GM23338 (cell line): Measurements from ENCODE around the gene ZNF609. TPM values are rescaled to one million over a fixed set of nuclear protein-coding genes. Genes with fewer than 3 reads are reported as not detected.
A peak's percentile ranks its signal among the peaks of the same experiment; 100 is the strongest.

Experiments
- ATAC-seq: fragments of 200-7000 bp; cut with Tn5 transposase; 3 replicates; pipeline ENCODE4 v1.9.1; 2020
- DNase-seq: peaks from one replicate; pipeline ENCODE4 v3.0.0-alpha.2; 2015; ENCODE audit warnings: low spot score
- H2AFZ ChIP-seq: fragments of 200-600 bp; sonication (generic); 2 replicates; pipeline ENCODE4 v1.8.0; 2016; ENCODE audit warnings: antibody characterized with exemption, mild to moderate bottlenecking, moderate library complexity
- H3F3A ChIP-seq: fragments of 200-600 bp; sonication (generic); replicated peaks from 2 replicates; pipeline ENCODE4 v1.8.0; 2017; ENCODE audit warnings: antibody characterized with exemption, mixed run types, low read depth
- H3K27ac ChIP-seq: fragments of 200-600 bp; sonication (generic); 2 replicates; pipeline ENCODE4 v1.6.1; 2016; ENCODE audit warnings: low read depth
- H3K27me3 ChIP-seq: fragments of 200-600 bp; sonication (generic); 2 replicates; pipeline ENCODE4 v1.8.0; 2016; ENCODE audit warnings: mild to moderate bottlenecking, mixed run types, moderate library complexity; ENCODE audit not compliant: insufficient read depth
- H3K36me3 ChIP-seq: fragments of 200-600 bp; sonication (generic); 2 replicates; pipeline ENCODE4 v1.8.0; 2016; ENCODE audit warnings: mild to moderate bottlenecking; ENCODE audit not compliant: insufficient read depth
- H3K4me1 ChIP-seq: fragments of 200-600 bp; sonication (generic); 2 replicates; pipeline ENCODE4 v1.8.0; 2016; ENCODE audit warnings: mild to moderate bottlenecking, moderate library complexity; ENCODE audit not compliant: insufficient read depth
- H3K4me2 ChIP-seq: fragments of 200-600 bp; sonication (generic); 2 replicates; pipeline ENCODE4 v1.7.1; 2017; ENCODE audit warnings: mixed run types
- H3K4me3 ChIP-seq: fragments of 200-600 bp; sonication (generic); 2 replicates; pipeline ENCODE4 v1.6.1; 2016; ENCODE audit warnings: mixed run types
- H3K79me2 ChIP-seq: fragments of 200-600 bp; sonication (generic); replicated peaks from 2 replicates; pipeline ENCODE4 v1.8.0; 2017; ENCODE audit warnings: mild to moderate bottlenecking; ENCODE audit not compliant: insufficient read depth
- H3K9me2 ChIP-seq: fragments of 200-600 bp; sonication (generic); 2 replicates; pipeline ENCODE4 v1.8.0; 2017; ENCODE audit not compliant: insufficient read depth
- H4K20me1 ChIP-seq: fragments of 200-600 bp; sonication (generic); replicated peaks from 2 replicates; pipeline ENCODE4 v1.8.0; 2017; ENCODE audit warnings: mild to moderate bottlenecking; ENCODE audit not compliant: insufficient read depth
- H3K27ac Mint-ChIP-seq: 2 replicates; pipeline ENCODE4 v1.8.0; 2020; ENCODE audit warnings: inconsistent platforms, mild to moderate bottlenecking, moderate library complexity, mixed read lengths
- H3K27me3 Mint-ChIP-seq: 3 replicates; pipeline ENCODE4 v1.8.0; 2022; ENCODE audit warnings: low read depth, mild to moderate bottlenecking, moderate library complexity, mixed read lengths, inconsistent platforms; ENCODE audit not compliant: insufficient read depth, poor library complexity
- H3K36me3 Mint-ChIP-seq: 3 replicates; pipeline ENCODE4 v1.8.0; 2021; ENCODE audit warnings: low read depth, mild to moderate bottlenecking, inconsistent platforms, moderate library complexity, mixed read lengths
- H3K4me1 Mint-ChIP-seq: 3 replicates; pipeline ENCODE4 v1.8.0; 2020; ENCODE audit warnings: mild to moderate bottlenecking, inconsistent platforms, mixed read lengths
- H3K4me3 Mint-ChIP-seq: 3 replicates; pipeline ENCODE4 v1.8.0; 2021; ENCODE audit warnings: moderate library complexity, mild to moderate bottlenecking, inconsistent platforms, mixed read lengths
- H3K9me3 Mint-ChIP-seq: 3 replicates; pipeline ENCODE4 v1.8.0; 2020; ENCODE audit warnings: moderate library complexity, mild to moderate bottlenecking, inconsistent platforms, mixed read lengths
- CREB1 ChIP-seq: fragments of 250-450 bp; sonication (Bioruptor Pico); IDR thresholded peaks from 2 replicates; pipeline ENCODE4 v1.5.0; 2020; ENCODE audit warnings: low read depth, mild to moderate bottlenecking, moderate library complexity
- ETS1 ChIP-seq: IDR thresholded peaks from 2 replicates; pipeline ENCODE4 v1.6.1; 2016; ENCODE audit warnings: antibody characterized with exemption
- JUNB ChIP-seq: IDR thresholded peaks from one replicate; pipeline ENCODE4 v1.6.1; 2016; ENCODE audit warnings: antibody characterized with exemption; ENCODE audit not compliant: unreplicated experiment
- NANOG ChIP-seq: IDR thresholded peaks from 2 replicates; pipeline ENCODE4 v1.6.1; 2016; ENCODE audit warnings: antibody characterized with exemption, borderline replicate concordance
- POLR2AphosphoS5 ChIP-seq: IDR thresholded peaks from 2 replicates; pipeline ENCODE4 v1.6.1; 2016; ENCODE audit warnings: antibody characterized with exemption, low read depth
- STAT1 ChIP-seq: IDR thresholded peaks from one replicate; pipeline ENCODE4 v1.6.1; 2016; ENCODE audit warnings: antibody characterized with exemption; ENCODE audit not compliant: unreplicated experiment
- ZNF114 ChIP-seq: fragments of 250-450 bp; sonication (Bioruptor Pico); IDR thresholded peaks from 2 replicates; pipeline ENCODE4 v1.5.0; 2020; ENCODE audit warnings: mild to moderate bottlenecking, moderate library complexity
- ZNF331 ChIP-seq: fragments of 250-450 bp; sonication (Bioruptor Pico); IDR thresholded peaks from 2 replicates; pipeline ENCODE4 v1.5.0; 2020; ENCODE audit warnings: low read depth, mild to moderate bottlenecking, moderate library complexity
- ZNF462 ChIP-seq: fragments of 250-450 bp; sonication (Bioruptor Pico); IDR thresholded peaks from 2 replicates; pipeline ENCODE4 v1.5.0; 2020; ENCODE audit warnings: mild to moderate bottlenecking, moderate library complexity
- polyA plus RNA-seq: library from polyadenylated mRNA; unstranded; fragments of >200 nt; fragmentation: Nextera tagmentation; extraction: Ambion mirVana; gene quantifications from 2 replicates; pipeline ENCODE4 v1.2.1, GENCODE V29; 2016
- total RNA-seq: library from RNA; depleted of rRNA; stranded (reverse); fragments of >200 nt; shearing (Covaris generic); gene quantifications from 2 replicates; pipeline ENCODE4 v1.2.3, GENCODE V29; 2014

The ZNF609 gene
- total and polyA plus RNA-seq, 2 experiments from 2014 or later = 26.4 to 40.2 TPM

- peak overlapping the region; percentile 91 for H3K27ac Mint-ChIP-seq
- H3K4me2 ChIP-seq = peak overlapping the region; percentile 60
- no peak overlapping the region; the same call in 2 of the 3 replicates for H3K4me3 Mint-ChIP-seq
- no peaks in the 10 kb centered on the region for H3K9me2 ChIP-seq
- H3K36me3 ChIP-seq = no peaks in the 10 kb centered on the region
- H3K9me3 Mint-ChIP-seq = peaks cover 5% of the 10 kb centered on the region; the same call in 2 of the 3 replicates
- H3K27me3 Mint-ChIP-seq = peaks cover 2% of the 10 kb centered on the region
- no peaks in the 10 kb centered on the region for H3K27me3 ChIP-seq
- peaks cover 20% of the 10 kb centered on the region; the same call in 2 of the 3 replicates for H3K36me3 Mint-ChIP-seq
- no peak overlapping the region for H2AFZ ChIP-seq
- no peaks in the 10 kb centered on the region for H4K20me1 ChIP-seq
- peak overlapping the region; percentile 28 for H3K4me3 ChIP-seq
- no peak for TF ChIP-seq ZNF114 (CRISPR knock-in tag)
- TF ChIP-seq STAT1 = no peak
- TF ChIP-seq CREB1 (CRISPR knock-in tag) = no peak
- no peak for TF ChIP-seq ZNF462
- TF ChIP-seq POLR2AphosphoS5 = no peak
- no peak for TF ChIP-seq ETS1
- TF ChIP-seq NANOG = no peak
- no peak for TF ChIP-seq JUNB
- no peak for TF ChIP-seq ZNF331 (CRISPR knock-in tag)
- peaks cover 88% of the 10 kb centered on the region for H3K79me2 ChIP-seq
- peaks cover 32% of the 10 kb centered on the region for H3K4me1 ChIP-seq
- peak; percentile 25 for DNase-seq
- H3F3A ChIP-seq = no peaks in the 10 kb centered on the region
- H3K27ac ChIP-seq = peak overlapping the region; percentile 89
- ATAC-seq = peak; percentile 30
- peaks cover 47% of the 10 kb centered on the region for H3K4me1 Mint-ChIP-seq
Observed at GRCh38 chr15:64634027-64634426, 173.6 kb downstream of the ZNF609 start.
